Fibroblast of villous mesenchyme (primary cell): ENCODE measurements around the gene SNX19. TPM values are rescaled to one million over a fixed set of nuclear protein-coding genes. Genes with fewer than 3 reads are reported as not detected.
"Not testable (repeated sequence)": the region's sequence is repeated elsewhere in the genome, so short reads cannot be mapped to it uniquely, and the experiment has no call there.

ENCODE experiments used
- DNase-seq: peaks from one replicate; pipeline ENCODE4 v3.0.0-alpha.2; 2010; ENCODE audit warnings: low read depth
- H3K4me3 ChIP-seq: 2 replicates; pipeline ENCODE4 v1.5.1; 2011; ENCODE audit warnings: low read depth, mild to moderate bottlenecking, low read length
- CTCF ChIP-seq: IDR thresholded peaks from 2 replicates; pipeline ENCODE4 v1.5.1; 2012; ENCODE audit warnings: low read depth, mild to moderate bottlenecking, low read length; ENCODE audit not compliant: insufficient read depth
- total RNA-seq: library from RNA; depleted of rRNA; stranded (reverse); fragments of >200 nt; gene quantifications from 2 replicates; pipeline ENCODE4 v1.2.3, GENCODE V29; 2012

The SNX19 gene
- total RNA-seq, 1 donor = 96.3 TPM

GRCh38 chr11:130937051-130937450 is 20.8 kb upstream of the SNX19 start:
- no peak for DNase-seq
- no peak for TF ChIP-seq CTCF
- no peak overlapping the region for H3K4me3 ChIP-seq

GRCh38 chr11:130932086-130932712 is 15.9 kb upstream of the SNX19 start:
- H3K4me3 ChIP-seq = no peak overlapping the region
- no peak for TF ChIP-seq CTCF
- DNase-seq = no peak

GRCh38 chr11:130924750-130925149 is 8.5 kb upstream of the SNX19 start:
- H3K4me3 ChIP-seq = no peak overlapping the region
- TF ChIP-seq CTCF = no peak
- no peak for DNase-seq

- DNase-seq, H3K4me3 ChIP-seq: not testable (repeated sequence)
Observed at GRCh38 chr11:130920612-130921011, 4.3 kb upstream of the SNX19 start.

GRCh38 chr11:130918081-130918480 is 1.8 kb upstream of the SNX19 start:
- no peak overlapping the region for H3K4me3 ChIP-seq
- no peak for DNase-seq
- TF ChIP-seq CTCF = no peak

- no peak for DNase-seq
- peak overlapping the region; percentile 57 for H3K4me3 ChIP-seq
- no peak for TF ChIP-seq CTCF
Observed at GRCh38 chr11:130916910-130917309, 631 bp upstream of the SNX19 start.

GRCh38 chr11:130915603-130916237 is 559 bp downstream of the SNX19 start:
- peak overlapping the region; percentile 70 for H3K4me3 ChIP-seq
- DNase-seq = no peak
- TF ChIP-seq CTCF = no peak
